ENCODE measurements around the gene NDUFAF3.

NDUFAF3 gene

GRCh38 chr3:49021213-49021812, 608 bp upstream of the NDUFAF3 start (continued):
- no peak for TF ChIP-seq ZNF138 (tag by site-specific recombination; IDR thresholded peaks at IDR 0.05; ENCODE audit: borderline replicate concordance)
- TF ChIP-seq, protein P1, sequence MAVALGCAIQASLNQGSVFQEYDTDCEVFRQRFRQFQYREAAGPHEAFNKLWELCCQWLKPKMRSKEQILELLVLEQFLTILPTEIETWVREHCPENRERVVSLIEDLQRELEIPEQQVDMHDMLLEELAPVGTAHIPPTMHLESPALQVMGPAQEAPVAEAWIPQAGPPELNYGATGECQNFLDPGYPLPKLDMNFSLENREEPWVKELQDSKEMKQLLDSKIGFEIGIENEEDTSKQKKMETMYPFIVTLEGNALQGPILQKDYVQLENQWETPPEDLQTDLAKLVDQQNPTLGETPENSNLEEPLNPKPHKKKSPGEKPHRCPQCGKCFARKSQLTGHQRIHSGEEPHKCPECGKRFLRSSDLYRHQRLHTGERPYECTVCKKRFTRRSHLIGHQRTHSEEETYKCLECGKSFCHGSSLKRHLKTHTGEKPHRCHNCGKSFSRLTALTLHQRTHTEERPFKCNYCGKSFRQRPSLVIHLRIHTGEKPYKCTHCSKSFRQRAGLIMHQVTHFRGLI (tag by site-specific recombination; IDR thresholded peaks at IDR 0.05), result 0 out of 2 replicates have a peak, but pooled peaks have one; percentile 53
- no peak for TF ChIP-seq ZNF843 (tag by site-specific recombination; IDR thresholded peaks at IDR 0.05)
- TF ChIP-seq, protein P2, sequence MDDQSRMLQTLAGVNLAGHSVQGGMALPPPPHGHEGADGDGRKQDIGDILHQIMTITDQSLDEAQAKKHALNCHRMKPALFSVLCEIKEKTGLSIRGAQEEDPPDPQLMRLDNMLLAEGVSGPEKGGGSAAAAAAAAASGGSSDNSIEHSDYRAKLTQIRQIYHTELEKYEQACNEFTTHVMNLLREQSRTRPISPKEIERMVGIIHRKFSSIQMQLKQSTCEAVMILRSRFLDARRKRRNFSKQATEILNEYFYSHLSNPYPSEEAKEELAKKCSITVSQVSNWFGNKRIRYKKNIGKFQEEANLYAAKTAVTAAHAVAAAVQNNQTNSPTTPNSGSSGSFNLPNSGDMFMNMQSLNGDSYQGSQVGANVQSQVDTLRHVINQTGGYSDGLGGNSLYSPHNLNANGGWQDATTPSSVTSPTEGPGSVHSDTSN (CRISPR knock-in tag; IDR thresholded peaks at IDR 0.05), result no peak
- TF ChIP-seq ZFP69B (tag by site-specific recombination; IDR thresholded peaks at IDR 0.05), result peak; percentile 64
- 0 out of 2 replicates have a peak, but pooled peaks have one; percentile 14 for TF ChIP-seq ZNF394 (tag by site-specific recombination; IDR thresholded peaks at IDR 0.05; ENCODE audit: borderline replicate concordance)
- no peak for TF ChIP-seq ZNF830 (tag by site-specific recombination; IDR thresholded peaks at IDR 0.05; ENCODE audit: low read depth)
- TF ChIP-seq ZFP3 (tag by site-specific recombination; IDR thresholded peaks at IDR 0.05; ENCODE audit: low read depth), result no peak
- no peak for TF ChIP-seq ZNF558 (tag by site-specific recombination; IDR thresholded peaks at IDR 0.05)
- TF ChIP-seq ZNF600 (tag by site-specific recombination; IDR thresholded peaks at IDR 0.05), result peak; percentile 84
- TF ChIP-seq ZNF221 (tag by site-specific recombination; IDR thresholded peaks at IDR 0.05; ENCODE audit: borderline replicate concordance), result no peak
- peak; percentile 13; the same call in 1 of the 2 replicates for TF ChIP-seq ZSCAN30 (tag by site-specific recombination; IDR thresholded peaks at IDR 0.05)
- TF ChIP-seq ZNF23 (tag by site-specific recombination; IDR thresholded peaks at IDR 0.05; ENCODE audit: borderline replicate concordance), result no peak
- peak; percentile 63 for TF ChIP-seq ZBTB17 (tag by site-specific recombination; IDR thresholded peaks at IDR 0.05)
- TF ChIP-seq, protein P3, sequence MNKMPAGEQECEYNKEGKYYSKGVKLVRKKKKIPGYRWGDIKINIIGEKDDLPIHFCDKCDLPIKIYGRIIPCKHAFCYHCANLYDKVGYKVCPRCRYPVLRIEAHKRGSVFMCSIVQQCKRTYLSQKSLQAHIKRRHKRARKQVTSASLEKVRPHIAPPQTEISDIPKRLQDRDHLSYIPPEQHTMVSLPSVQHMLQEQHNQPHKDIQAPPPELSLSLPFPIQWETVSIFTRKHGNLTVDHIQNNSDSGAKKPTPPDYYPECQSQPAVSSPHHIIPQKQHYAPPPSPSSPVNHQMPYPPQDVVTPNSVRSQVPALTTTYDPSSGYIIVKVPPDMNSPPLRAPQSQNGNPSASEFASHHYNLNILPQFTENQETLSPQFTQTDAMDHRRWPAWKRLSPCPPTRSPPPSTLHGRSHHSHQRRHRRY (tag by site-specific recombination; IDR thresholded peaks at IDR 0.05), result no peak
- peak; percentile 43; the same call in 1 of the 2 replicates for TF ChIP-seq YY2 (tag by site-specific recombination; IDR thresholded peaks at IDR 0.05)
- TF ChIP-seq GLIS1 (tag by site-specific recombination; IDR thresholded peaks at IDR 0.05), result no peak
- TF ChIP-seq, protein P4, sequence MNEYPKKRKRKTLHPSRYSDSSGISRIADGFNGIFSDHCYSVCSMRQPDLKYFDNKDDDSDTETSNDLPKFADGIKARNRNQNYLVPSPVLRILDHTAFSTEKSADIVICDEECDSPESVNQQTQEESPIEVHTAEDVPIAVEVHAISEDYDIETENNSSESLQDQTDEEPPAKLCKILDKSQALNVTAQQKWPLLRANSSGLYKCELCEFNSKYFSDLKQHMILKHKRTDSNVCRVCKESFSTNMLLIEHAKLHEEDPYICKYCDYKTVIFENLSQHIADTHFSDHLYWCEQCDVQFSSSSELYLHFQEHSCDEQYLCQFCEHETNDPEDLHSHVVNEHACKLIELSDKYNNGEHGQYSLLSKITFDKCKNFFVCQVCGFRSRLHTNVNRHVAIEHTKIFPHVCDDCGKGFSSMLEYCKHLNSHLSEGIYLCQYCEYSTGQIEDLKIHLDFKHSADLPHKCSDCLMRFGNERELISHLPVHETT (tag by site-specific recombination; IDR thresholded peaks at IDR 0.05), result no peak
- no peak for TF ChIP-seq ZNF76 (tag by site-specific recombination; IDR thresholded peaks at IDR 0.05; ENCODE audit: borderline replicate concordance, low read depth)
- TF ChIP-seq ZNF473 (tag by site-specific recombination; IDR thresholded peaks at IDR 0.05), result no peak
- no peak; the same call in 1 of the 2 replicates for TF ChIP-seq ELK4 (IDR thresholded peaks at IDR 0.05; ENCODE audit: borderline replicate concordance, low read depth, low read length)
- TF ChIP-seq ZNF529 (tag by site-specific recombination; IDR thresholded peaks at IDR 0.05; ENCODE audit: insufficient replicate concordance), result no peak
- no peak for TF ChIP-seq ZNF16 (tag by site-specific recombination; IDR thresholded peaks at IDR 0.05; ENCODE audit: low read depth)
- TF ChIP-seq ZNF302 (tag by site-specific recombination; IDR thresholded peaks at IDR 0.05; ENCODE audit: low read depth), result no peak
- TF ChIP-seq ZBTB48 (tag by site-specific recombination; IDR thresholded peaks at IDR 0.05), result peak; percentile 26; the same call in 1 of the 2 replicates
- TF ChIP-seq ZNF335 (tag by site-specific recombination; conservative IDR thresholded peaks at IDR 0.05), result no peak; the same call in 1 of the 2 replicates
- no peak for TF ChIP-seq ZNF174 (tag by site-specific recombination; IDR thresholded peaks at IDR 0.05)
- TF ChIP-seq REPIN1 (tag by site-specific recombination; IDR thresholded peaks at IDR 0.05; ENCODE audit: low read depth), result no peak
- TF ChIP-seq ZNF555 (tag by site-specific recombination; conservative IDR thresholded peaks at IDR 0.05), result no peak
- TF ChIP-seq HOXD13 (CRISPR knock-in tag; IDR thresholded peaks at IDR 0.05; ENCODE audit: borderline replicate concordance), result no peak
- TF ChIP-seq MZF1 (tag by site-specific recombination; IDR thresholded peaks at IDR 0.05; ENCODE audit: borderline replicate concordance), result no peak; the same call in 1 of the 2 replicates
- TF ChIP-seq, protein P5, sequence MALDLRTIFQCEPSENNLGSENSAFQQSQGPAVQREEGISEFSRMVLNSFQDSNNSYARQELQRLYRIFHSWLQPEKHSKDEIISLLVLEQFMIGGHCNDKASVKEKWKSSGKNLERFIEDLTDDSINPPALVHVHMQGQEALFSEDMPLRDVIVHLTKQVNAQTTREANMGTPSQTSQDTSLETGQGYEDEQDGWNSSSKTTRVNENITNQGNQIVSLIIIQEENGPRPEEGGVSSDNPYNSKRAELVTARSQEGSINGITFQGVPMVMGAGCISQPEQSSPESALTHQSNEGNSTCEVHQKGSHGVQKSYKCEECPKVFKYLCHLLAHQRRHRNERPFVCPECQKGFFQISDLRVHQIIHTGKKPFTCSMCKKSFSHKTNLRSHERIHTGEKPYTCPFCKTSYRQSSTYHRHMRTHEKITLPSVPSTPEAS (tag by site-specific recombination; IDR thresholded peaks at IDR 0.05), result no peak
- no peak for TF ChIP-seq SCRT2 (tag by site-specific recombination; IDR thresholded peaks at IDR 0.05)
